Posterior cingulate gyrus (tissue), 11 donors: ENCODE data around the gene ARRDC5.
"Not testable (repeated sequence)": the region's sequence is repeated elsewhere in the genome, so short reads cannot be mapped to it uniquely, and the experiment has no call there.

Experiments used
- DNase-seq, 10 donors: peaks; one replicate each; pipeline versions ENCODE4 v3.0.0 to v3.0.0-alpha.2; 2020 to 2021; ENCODE audit warnings: mixed read lengths in 3 of 10
- intact Hi-C: fragments of 100-400 bp; cut with DNase I; formaldehyde crosslinking; loops from one replicate; pipeline ENCODE4 v1.15.1; 2023

Gene ARRDC5

GRCh38 chr19:4877753-4878490 lies 24.8 kb downstream of the ARRDC5 start:
- intact Hi-C loops, result no loop called here
- DNase-seq, result peak; percentile 81 to 98 (median 90)

- DNase-seq, result no peak
- intact Hi-C loops, result loop anchor here (2.0 kb wide), 1 partner anchor 37 kb away; no protein-coding TSS in a partner anchor
Observed at GRCh38 chr19:4873930-4874329, 28.8 kb downstream of the ARRDC5 start.

GRCh38 chr19:4871711-4872110 lies 31.0 kb downstream of the ARRDC5 start:
- intact Hi-C loops, result loop anchor here (1.0 to 2.0 kb wide), 2 partner anchors 39 to 160 kb away; no protein-coding TSS in a partner anchor
- no peak for DNase-seq

- intact Hi-C loops, result no loop called here
- no peak for DNase-seq
Observed at GRCh38 chr19:4870025-4870700, 32.5 kb downstream of the ARRDC5 start.

- no peak for DNase-seq
- intact Hi-C loops, result no loop called here
Observed at GRCh38 chr19:4868286-4868834, 34.3 kb downstream of the ARRDC5 start.

GRCh38 chr19:4867534-4868285 lies 35.0 kb downstream of the ARRDC5 start, which contains the start of gene PLIN3:
TSS of gene PLIN3 (minus strand) at chr19:4867667. CDS start at chr19:4861394, 6,273 bp downstream.
- intact Hi-C loops, result no loop called here
- peak; percentile 83 to 98 (median 92) for DNase-seq

GRCh38 chr19:4866595-4867424 lies 35.9 kb downstream of the ARRDC5 start:
- intact Hi-C loops, result no loop called here
- DNase-seq, result no peak

GRCh38 chr19:4861147-4861546 lies 41.5 kb downstream of the ARRDC5 start:
- intact Hi-C loops, result no loop called here

GRCh38 chr19:4859697-4860096 lies 43.0 kb downstream of the ARRDC5 start:
- no peak for DNase-seq
- intact Hi-C loops, result no loop called here

More at GRCh38 chr19:4861147-4861546, 41.5 kb downstream of the ARRDC5 start:
- DNase-seq, result no peak

GRCh38 chr19:4856468-4856867 lies 46.2 kb downstream of the ARRDC5 start:
- intact Hi-C loops, result not testable (repeated sequence)

GRCh38 chr19:4853506-4853905 lies 49.2 kb downstream of the ARRDC5 start:
- DNase-seq, intact Hi-C loops: not testable (repeated sequence)

More at GRCh38 chr19:4856468-4856867, 46.2 kb downstream of the ARRDC5 start:
- DNase-seq, result peak in 4 of 10 donors; percentile 17 to 88 (median 42)

GRCh38 chr19:4852484-4852883 lies 50.2 kb downstream of the ARRDC5 start:
- no peak for DNase-seq
- intact Hi-C loops, result no loop called here

GRCh38 chr19:4851551-4852290 lies 51.0 kb downstream of the ARRDC5 start:
- intact Hi-C loops, result loop anchor here (1.0 kb wide), 1 partner anchor 41 kb away; no protein-coding TSS in a partner anchor
- peak; percentile 29 to 95 (median 79) for DNase-seq

- intact Hi-C loops, result no loop called here
- no peak for DNase-seq
Observed at GRCh38 chr19:4849019-4849418, 53.7 kb downstream of the ARRDC5 start.

- intact Hi-C loops, result no loop called here
- DNase-seq, result no peak
Observed at GRCh38 chr19:4847190-4847973, 55.3 kb downstream of the ARRDC5 start.

- DNase-seq, intact Hi-C loops: not testable (repeated sequence)
Observed at GRCh38 chr19:4845975-4846374, 56.7 kb downstream of the ARRDC5 start.

- DNase-seq, result no peak
- intact Hi-C loops, result no loop called here
Observed at GRCh38 chr19:4844348-4845179, 58.1 kb downstream of the ARRDC5 start.
